ENCODE results near the gene ADAMTS14.

ADAMTS14 gene

DNA sequence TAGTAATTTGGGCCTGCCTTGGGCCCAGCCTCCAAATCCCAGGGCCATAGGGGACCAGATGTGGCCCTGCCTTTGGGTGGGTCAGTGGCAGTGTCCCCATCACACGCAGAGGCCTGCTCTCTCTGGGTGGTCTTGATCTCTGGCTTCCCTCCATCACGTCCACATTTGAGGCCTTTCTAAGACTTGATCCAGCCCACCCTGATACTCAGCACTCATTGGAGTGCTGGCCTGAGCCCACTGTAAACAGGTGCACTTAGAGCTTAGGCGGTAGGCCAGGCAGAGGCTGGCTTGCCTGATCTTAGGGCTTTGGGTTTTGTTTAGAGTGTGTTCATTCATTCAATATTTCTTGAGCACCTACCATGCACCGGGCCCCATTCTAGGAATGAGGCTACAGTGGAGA is 60.3 kb downstream of the ADAMTS14 start:
- no peak for DNase-seq (ENCODE audit: low spot score)

DNA sequence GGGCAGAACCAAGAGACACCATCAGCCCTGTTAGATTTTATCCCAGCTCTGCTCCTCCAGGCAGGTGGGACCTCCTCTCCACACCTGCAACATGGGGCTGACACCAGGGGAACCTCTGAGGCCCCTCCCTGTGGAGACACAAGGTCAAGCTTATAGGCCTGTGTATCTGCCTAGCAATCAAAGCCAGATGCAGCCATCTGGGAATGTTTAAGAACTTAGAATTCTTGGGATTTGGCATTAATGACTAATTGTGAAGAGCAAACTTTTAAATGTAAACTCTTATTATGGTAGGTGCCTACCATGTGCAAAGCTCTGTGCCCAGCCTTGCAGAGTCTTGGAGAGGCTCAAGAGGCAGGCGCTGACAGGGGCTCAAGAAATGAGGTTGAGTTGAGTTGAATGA is 60.7 kb downstream of the ADAMTS14 start:
- no peak for DNase-seq (ENCODE audit: low spot score)

DNA sequence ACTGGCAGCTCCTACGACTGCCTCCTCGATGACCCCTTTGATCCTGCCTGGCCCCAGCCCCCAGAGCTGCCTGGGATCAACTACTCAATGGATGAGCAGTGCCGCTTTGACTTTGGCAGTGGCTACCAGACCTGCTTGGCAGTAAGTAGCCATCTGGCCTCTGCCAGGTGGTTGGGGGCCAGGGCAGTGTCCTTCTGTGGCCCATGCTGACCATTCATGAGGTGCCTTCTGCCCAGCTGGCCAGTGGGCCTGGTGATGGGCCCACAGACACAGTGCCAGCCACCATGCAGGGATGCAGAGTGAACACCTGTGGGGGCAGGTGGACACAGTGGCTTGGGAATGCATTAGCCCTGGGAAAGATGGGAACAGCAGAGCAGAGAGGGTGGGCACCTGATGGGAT is 62.9 kb downstream of the ADAMTS14 start:
- no peak for DNase-seq (ENCODE audit: low spot score)

DNA sequence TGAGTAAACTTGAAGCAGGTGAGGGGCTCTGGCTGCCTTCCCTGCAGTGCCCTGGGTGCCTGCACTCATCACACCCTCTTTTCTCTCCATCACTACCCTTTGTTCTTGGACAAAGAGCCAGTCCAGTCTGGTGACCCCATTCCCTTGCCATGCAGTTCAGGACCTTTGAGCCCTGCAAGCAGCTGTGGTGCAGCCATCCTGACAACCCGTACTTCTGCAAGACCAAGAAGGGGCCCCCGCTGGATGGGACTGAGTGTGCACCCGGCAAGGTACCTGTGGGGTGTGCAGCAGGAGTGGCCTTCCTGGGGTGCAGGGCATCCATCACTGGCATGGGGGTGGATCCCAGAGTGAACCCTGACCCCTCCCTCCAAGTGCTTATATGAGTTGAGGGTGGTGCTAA is 64.2 kb downstream of the ADAMTS14 start:
- DNase-seq (ENCODE audit: low spot score) = no peak

DNA sequence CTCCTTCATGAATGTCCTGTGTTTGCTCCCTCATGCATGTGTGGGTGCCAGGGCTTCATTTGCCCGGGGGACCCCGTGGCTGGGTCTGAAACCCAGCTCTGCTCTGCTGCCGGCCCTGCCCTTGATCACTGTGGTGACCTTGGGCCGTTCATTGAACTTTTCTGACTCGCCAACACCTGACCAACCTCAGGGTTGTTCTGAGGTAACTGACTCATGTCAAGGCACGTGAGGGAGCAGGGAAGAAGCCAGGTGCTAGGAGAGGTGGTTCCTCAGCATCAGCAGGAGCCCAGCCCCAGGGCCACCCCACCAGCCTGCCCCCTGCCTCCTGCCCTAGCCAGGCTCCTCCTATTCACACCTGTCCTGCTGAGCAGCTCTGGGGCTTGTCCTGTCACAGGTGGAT is 64.9 kb downstream of the ADAMTS14 start:
- no peak for DNase-seq (ENCODE audit: low spot score)

DNA sequence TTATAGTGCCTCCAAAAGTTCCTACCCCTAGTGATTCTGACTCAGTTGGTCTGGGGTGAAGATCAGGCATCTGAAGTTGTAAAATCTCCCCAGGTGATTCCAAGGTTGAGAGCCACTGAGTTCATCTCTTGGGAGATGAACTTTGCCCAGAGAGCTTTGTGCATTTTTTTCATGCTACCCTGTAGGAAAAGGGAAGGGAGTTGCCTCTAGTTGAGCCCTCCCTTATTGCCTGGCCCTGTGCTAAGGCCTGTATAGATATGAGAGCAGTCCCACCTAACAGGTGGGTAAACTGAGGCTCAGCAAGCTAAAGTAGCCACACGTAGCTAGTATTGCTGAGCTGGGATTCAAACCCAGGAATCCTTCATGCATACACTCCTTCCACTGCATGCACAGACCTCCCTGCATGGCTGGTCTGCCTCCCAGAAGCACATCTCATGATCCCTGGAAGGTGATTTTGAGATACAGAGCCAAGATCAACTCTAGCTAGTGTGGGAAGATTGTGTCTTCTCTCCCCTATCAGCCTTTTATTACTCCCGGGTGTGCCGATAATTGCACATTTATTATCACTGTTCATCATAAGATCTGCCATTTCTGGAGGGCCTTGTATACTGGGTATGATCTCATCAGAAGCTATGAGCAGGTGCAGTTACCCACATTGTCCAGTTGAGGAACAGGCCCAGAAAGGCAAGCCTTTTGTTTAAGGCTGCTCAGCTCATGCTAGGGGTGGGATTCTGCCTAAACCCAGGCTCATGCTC is 65.9 kb downstream of the ADAMTS14 start:
- peak; percentile 27 for DNase-seq (ENCODE audit: low spot score)

DNA sequence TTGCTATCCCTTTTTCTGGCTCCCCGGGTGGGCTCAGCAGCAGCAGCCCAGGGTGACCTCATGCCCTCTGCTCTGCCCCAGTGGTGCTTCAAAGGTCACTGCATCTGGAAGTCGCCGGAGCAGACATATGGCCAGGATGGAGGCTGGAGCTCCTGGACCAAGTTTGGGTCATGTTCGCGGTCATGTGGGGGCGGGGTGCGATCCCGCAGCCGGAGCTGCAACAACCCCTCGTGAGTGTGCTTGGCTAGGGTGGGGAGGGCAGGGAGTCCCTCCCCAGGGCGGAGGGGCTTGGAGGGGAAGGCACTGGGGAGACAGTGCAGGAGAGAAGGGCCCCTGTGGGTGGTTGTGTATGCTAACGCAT is 66.4 kb downstream of the ADAMTS14 start:
- DNase-seq (ENCODE audit: low spot score) = no peak

DNA sequence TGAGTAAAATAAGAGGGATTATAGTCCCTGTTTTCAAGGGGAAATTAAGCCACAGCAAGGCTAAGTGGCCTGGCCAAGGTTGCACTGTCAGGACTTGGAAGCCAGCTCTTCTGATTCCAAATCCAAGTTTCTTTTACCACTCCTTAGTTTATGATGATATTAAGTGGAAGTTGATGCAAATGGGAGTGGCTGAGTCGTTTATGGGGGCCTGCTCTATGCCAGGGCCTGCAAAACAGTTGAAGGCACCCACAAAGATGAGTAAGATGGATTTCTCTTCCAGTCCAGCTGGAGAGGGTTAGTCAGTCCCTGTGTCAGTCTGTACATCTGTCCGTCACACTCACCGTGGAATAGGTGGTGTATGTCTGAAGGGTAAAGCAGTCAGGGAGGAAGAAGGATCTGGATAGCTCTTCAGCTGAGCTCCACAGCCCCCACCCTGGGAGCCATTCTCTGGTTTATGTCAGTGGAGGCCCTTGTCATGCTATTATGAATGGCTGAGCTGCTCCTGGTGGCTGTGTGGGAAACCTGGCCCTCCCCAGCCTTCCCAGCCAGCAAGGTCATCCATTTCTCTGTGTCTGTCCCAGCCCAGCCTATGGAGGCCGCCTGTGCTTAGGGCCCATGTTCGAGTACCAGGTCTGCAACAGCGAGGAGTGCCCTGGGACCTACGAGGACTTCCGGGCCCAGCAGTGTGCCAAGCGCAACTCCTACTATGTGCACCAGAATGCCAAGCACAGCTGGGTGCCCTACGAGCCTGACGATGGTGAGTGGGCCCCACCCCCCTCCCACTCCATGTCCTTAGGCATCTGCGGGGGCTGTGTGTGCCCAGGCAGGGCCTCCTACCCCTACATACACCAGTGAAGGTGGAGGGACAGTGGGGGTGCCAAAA is 68.3 kb downstream of the ADAMTS14 start:
- no peak for DNase-seq (ENCODE audit: low spot score)

DNA sequence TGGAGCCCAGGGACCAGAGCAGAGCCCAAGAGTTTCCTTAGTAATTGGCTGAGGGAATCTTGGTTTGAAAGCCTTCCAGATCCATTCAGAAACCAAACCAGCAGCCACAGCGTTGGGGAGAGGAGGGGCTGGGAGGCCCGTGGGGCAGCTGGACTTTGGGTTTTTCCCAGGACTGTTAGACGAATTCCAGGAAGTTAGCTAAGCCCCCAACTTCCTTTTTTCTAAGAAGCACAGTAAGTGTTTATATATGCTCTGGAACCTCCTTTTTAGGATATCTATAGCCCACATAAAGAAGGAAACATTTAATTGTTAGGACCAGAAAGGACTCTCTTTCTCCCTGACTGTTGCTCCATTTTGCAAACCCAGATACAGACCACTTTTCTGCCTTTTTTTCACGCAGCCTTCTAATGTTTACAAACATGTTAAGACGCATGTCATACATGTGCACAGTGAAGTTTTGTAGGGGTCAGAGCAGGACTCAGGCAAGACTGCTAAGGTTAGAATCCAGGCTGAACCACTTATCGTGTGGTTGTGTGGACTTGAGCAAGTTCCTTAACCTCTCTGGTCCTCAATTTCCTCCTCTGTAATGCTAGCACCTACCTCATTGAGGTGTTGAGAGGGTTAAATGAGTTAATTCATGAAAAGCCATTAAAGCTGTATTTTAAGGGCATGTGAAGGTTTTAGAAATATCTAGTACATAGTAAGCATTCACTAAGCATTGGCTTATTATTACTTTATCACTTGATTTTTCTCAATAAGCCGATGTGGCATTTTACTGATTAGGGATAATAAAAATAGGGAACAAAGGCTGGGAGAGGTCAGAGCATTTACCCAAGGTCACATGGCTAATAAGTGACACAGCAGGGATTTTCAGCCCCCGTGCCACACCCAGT is 70.5 kb downstream of the ADAMTS14 start:
- peak; percentile 76 for DNase-seq (ENCODE audit: low spot score)

DNA sequence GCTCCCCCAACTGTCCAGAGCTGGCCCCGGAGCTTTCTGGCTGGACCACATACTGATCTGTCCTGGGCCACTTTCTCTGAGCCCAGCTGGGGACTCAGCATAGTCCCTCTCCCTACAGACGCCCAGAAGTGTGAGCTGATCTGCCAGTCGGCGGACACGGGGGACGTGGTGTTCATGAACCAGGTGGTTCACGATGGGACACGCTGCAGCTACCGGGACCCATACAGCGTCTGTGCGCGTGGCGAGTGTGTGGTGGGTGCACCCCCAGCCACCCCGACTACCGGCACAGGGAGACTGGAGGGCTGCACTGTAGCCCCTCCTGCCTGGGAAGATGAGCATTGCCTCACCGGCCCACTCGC is 71.1 kb downstream of the ADAMTS14 start:
- no peak for DNase-seq (ENCODE audit: low spot score)

DNA sequence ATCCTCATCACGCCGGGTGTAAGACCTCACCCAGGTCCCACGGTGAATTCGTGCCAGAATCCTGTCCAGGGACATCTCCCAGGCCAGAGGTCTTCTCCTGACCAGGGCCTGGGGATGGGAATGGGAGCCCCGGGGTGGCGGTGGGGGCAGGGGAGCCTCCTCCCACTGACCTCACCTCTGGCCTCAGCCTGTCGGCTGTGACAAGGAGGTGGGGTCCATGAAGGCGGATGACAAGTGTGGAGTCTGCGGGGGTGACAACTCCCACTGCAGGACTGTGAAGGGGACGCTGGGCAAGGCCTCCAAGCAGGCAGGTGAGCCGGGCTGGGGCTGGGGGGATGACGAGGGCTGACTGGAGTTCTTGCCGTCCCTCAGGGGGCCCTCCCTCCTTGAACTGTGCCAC is 71.6 kb downstream of the ADAMTS14 start:
- DNase-seq (ENCODE audit: low spot score) = no peak

DNA sequence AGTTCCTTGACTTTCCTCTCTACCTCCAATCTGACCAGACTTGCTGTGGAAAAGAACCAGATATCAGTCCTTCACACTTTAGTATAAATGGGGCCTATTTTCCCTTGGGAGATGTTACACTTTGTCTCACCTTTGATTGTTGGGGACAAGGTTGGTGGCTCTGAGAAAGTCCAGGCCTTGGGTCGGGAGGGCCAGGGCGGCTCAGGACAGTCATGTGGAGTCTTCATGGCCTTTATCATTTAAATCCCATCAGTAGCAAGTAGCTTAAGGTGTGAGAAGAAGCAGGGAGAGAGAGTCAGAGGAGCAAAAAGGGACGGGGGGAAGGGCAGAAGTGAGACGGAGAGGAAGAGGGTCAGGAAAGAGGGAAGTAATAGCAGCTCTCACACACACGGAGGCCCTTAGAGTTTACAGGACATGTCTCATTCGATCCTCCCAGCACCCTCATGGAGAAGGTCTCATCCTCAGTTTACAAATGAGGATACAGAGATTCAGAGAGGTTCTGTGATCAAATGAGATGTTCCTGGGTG is 72.4 kb downstream of the ADAMTS14 start:
- no peak for DNase-seq (ENCODE audit: low spot score)

DNA sequence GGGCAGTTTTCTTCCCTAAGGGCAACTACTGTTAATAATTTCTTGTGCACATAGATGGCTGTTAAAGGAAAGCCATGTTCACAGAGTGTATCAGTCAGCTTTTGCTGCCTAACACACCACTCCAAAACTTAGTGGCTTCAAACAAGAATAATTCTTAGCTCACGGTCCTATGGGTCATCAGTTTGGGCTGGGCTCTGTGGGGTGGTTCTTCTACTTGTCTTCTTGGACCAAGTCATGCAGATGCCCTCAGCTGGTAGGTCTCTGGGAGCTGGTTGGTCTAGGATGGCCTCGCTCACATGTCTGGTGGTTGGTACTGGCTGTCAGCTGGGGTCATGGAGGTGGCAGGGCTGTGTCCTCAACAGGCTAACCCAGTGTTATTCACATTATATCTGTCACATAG is 73.2 kb downstream of the ADAMTS14 start:
- no peak for DNase-seq (ENCODE audit: low spot score)

DNA sequence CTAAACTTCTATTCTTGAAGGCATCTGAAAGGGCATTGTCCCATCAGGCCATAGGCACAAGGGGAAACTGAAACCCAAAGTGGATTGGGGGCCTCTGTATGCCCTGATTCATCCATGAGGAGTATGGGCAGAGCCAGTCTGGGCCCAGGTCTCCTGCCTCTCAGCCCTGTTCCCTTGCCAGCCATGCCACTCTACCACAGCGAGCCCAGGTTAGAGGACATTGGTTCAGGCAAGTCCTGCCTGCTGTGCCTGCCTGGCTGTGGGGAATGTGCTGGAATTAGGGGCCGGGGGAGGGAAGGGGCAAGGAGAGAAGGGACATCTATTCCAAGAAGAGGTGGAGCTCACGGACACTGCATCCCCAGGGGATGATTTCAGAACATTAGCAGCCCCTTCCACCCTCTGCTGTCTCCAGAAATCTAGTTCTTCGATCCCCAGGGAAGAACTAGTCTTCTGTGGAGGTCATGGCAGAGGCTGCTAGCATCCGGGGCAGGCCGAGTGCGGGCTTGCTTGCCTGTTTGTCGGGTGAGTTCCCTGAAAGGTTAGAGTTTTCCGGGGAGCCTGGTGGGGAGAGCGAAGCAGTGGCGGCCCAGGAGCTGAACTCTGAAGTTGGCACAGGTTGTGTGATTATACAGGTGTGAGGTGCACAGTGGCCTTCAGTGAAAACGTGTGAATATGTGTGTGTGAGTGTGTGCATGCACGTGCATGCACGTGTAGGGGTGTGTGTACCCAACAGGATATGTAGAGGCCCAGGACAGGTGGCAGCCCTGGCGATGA is 75.1 kb downstream of the ADAMTS14 start:
- DNase-seq (ENCODE audit: low spot score) = no peak

DNA sequence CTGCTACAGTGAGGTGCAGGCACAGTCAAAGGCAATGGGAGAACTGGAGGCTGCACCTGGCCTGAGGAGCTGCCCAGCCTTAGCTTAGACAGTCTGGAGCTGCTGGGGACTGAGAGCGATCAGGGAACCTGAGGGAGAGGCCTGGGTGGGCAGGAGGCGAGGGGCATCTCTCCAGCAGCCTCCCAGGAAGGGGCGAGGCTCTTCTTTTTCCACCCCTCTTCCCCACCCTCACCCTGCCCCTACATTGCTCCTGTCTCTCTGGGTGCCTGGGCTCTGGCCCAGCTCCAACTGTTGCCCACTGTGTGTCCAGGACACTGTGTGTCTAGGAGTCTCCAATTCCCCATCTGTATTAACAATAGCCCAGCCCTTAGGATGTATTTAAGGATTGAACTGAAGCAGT is 76.0 kb downstream of the ADAMTS14 start:
- no peak for DNase-seq (ENCODE audit: low spot score)

DNA sequence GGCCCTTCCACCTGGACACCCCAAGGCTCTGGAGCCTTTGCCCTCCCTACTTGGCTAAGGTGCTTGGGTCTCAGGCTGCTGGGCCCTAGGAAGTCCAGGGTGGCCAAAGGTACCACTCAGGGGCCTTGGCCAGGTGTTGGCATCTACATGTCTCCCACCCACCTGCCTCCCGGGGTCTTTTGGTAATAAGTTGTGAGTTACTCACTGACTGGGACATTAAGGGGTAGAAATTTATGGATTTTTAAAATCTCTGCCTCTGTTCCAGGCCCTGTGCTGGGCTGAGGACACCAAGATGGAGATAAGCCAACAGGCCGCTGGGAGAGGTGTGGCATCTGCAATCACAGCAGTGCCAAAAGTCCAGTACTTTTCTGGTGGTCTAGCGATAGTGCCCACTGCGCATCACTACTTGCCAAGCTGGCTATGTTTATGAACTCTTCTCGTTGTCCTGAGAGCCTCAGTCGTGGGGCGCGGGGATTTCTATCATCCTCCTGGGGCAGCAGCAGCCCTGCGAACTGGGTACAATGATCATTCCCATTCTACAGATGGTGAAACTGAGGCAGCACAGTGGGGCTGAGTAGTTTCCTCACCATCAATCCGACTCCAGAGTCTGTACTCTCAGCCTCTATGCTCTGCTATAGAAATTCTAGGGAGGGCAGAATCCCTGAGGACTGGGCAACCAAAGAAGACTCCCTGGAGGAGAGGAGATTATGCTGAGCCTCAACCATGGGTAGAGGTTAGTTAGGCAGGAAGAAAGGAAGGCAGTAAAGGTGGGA is 76.7 kb downstream of the ADAMTS14 start:
- DNase-seq (ENCODE audit: low spot score) = no peak

DNA sequence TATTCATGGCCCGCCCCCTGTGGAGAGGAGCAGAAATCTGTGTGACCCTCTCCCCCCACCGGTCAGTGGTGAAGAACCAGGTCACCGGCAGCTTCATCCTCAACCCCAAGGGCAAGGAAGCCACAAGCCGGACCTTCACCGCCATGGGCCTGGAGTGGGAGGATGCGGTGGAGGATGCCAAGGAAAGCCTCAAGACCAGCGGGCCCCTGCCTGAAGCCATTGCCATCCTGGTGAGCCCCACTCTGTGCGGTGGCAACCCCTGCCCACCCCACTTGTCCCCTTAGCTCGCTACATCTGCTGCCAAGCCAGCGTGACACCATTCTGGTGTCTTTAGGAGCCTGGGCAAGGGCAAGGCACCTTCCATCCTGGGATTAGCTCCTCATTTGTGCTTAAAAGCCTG is 77.5 kb downstream of the ADAMTS14 start:
- DNase-seq (ENCODE audit: low spot score) = no peak

DNA sequence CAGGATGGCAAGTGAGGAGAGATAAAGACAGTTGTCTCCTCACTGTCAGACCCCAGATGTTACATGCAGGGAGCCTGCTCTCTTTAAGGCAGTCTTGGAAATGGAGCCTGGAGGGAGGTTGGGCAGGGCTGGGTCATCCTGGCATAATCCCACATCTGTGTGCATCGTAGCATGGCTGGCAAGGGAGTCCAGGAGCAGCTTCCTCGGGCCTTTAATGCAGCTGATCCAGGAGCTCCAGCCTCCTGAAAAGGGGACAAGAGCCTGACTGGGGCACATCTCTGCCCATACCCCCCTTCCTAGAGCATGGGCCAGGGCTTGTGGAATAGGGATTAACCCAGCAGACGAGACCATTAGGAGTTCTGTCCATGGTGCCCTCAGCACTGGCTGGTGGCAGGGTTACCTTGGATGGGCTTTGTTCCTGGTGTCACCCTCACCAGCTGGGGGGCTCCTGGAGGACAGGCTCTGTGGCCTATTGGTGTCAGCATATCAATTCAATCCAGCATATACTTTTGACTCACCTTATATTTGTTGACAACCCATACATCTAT is 77.9 kb downstream of the ADAMTS14 start:
- no peak for DNase-seq (ENCODE audit: low spot score)

DNA sequence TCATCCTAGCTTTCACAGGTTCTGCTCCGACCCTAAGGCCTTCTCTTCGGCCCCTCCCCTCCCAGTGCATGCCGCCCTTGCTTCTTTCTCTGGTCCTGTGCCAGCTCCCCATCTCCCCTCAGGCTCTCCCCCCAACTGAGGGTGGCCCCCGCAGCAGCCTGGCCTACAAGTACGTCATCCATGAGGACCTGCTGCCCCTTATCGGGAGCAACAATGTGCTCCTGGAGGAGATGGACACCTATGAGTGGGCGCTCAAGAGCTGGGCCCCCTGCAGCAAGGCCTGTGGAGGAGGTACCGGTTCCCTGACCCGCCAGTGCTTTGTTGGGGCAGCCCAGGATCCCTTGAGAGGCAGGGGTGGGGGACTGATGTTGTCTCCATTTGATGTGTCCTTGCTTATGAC is 79.0 kb downstream of the ADAMTS14 start:
- no peak for DNase-seq (ENCODE audit: low spot score)

DNA sequence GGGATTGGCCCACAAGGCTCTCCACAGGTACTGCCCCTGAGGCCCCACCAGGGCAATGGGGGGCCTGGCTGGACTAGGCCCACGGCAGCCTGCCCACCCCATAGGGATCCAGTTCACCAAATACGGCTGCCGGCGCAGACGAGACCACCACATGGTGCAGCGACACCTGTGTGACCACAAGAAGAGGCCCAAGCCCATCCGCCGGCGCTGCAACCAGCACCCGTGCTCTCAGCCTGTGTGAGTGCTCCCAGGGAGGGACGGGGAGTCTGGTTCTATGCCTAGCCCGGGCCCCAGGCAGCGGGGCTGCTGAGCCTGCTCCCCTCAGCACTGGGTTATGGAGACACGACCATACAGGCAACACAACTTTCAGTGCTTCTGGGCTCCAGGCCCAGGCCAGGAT is 79.7 kb downstream of the ADAMTS14 start:
- no peak for DNase-seq (ENCODE audit: low spot score)

DNA sequence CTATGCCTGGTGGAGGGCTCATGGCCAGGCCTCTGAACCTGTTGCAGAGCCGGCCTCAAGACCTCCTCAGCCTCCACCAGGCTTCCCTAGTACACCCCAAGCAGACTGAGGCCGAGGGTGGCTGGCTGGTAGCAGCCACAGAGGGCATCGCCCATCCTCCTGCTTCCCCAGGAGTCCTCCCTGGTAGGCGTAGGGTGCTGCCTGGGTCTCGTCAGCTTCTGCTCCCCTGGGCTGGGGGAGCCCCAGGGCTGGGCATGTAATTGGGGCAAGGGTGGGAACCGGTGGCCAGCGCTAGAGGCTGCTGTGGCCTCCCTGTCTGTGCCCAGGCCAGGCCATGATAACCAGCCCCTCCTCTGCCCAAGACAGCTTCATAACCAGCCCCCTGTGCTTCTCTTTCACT is 80.3 kb downstream of the ADAMTS14 start:
- DNase-seq (ENCODE audit: low spot score) = no peak
